ENCODE results near the gene PDE4B. TPM values are rescaled to one million over a fixed set of nuclear protein-coding genes. Genes with fewer than 3 reads are reported as not detected.

Gene PDE4B
- total and polyA plus RNA-seq, 10 of the 15 experiments (the other 5 are each of a cell fraction or from before 2014, with no cell fraction given) = 3.0 to 13.2 (median 5.7) TPM

GRCh38 chr1:66422804-66423203, 630.1 kb downstream of the PDE4B start (continued):
- TF ChIP-seq ZNF622 (IDR thresholded peaks at IDR 0.05) (no peak), ESRRA (IDR thresholded peaks at IDR 0.05; ENCODE audit: low read length) (no peak), SUZ12 (IDR thresholded peaks at IDR 0.05; ENCODE audit: unreplicated experiment) (no peak), NBN (IDR thresholded peaks at IDR 0.05) (no peak)
- TF ChIP-seq, protein P1, sequence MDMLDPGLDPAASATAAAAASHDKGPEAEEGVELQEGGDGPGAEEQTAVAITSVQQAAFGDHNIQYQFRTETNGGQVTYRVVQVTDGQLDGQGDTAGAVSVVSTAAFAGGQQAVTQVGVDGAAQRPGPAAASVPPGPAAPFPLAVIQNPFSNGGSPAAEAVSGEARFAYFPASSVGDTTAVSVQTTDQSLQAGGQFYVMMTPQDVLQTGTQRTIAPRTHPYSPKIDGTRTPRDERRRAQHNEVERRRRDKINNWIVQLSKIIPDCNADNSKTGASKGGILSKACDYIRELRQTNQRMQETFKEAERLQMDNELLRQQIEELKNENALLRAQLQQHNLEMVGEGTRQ (IDR thresholded peaks at IDR 0.05; ENCODE audit: borderline replicate concordance, low read depth, low read length) = no peak
- TF ChIP-seq, protein P2, sequence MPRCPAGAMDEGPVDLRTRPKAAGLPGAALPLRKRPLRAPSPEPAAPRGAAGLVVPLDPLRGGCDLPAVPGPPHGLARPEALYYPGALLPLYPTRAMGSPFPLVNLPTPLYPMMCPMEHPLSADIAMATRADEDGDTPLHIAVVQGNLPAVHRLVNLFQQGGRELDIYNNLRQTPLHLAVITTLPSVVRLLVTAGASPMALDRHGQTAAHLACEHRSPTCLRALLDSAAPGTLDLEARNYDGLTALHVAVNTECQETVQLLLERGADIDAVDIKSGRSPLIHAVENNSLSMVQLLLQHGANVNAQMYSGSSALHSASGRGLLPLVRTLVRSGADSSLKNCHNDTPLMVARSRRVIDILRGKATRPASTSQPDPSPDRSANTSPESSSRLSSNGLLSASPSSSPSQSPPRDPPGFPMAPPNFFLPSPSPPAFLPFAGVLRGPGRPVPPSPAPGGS (IDR thresholded peaks at IDR 0.05; ENCODE audit: borderline replicate concordance, insufficient read depth, low read depth, low read length, poor library complexity, severe bottlenecking) = no peak
- TF ChIP-seq, protein P3, sequence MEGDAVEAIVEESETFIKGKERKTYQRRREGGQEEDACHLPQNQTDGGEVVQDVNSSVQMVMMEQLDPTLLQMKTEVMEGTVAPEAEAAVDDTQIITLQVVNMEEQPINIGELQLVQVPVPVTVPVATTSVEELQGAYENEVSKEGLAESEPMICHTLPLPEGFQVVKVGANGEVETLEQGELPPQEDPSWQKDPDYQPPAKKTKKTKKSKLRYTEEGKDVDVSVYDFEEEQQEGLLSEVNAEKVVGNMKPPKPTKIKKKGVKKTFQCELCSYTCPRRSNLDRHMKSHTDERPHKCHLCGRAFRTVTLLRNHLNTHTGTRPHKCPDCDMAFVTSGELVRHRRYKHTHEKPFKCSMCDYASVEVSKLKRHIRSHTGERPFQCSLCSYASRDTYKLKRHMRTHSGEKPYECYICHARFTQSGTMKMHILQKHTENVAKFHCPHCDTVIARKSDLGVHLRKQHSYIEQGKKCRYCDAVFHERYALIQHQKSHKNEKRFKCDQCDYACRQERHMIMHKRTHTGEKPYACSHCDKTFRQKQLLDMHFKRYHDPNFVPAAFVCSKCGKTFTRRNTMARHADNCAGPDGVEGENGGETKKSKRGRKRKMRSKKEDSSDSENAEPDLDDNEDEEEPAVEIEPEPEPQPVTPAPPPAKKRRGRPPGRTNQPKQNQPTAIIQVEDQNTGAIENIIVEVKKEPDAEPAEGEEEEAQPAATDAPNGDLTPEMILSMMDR (IDR thresholded peaks at IDR 0.05 in 2 of 3, conservative IDR thresholded peaks at IDR 0.05 in 1 of 3; ENCODE audit: control insufficient read depth in 2 of 3, extremely low read depth in 1 of 3, insufficient read depth in 1 of 3, low read depth in 3 of 3, low read length in 3 of 3) = no peak

Small RNAs within 50 kb of the gene (small RNA-seq; reads per million reads assigned to genes)
- gene RN7SL854P = not detected
- gene RNU4-88P = not detected

Measured in GM12878 (cell line).